Ishikawa (cell line): Measurements from ENCODE around the gene CYP2W1.

Experiments used
- CEBPB ChIP-seq: IDR thresholded peaks from 2 replicates; pipeline ENCODE4 v1.6.1; 2012
- CREB1 ChIP-seq: IDR thresholded peaks from 2 replicates; pipeline ENCODE4 v1.6.1; 2012; ENCODE audit warnings: low read depth
- EGR1 ChIP-seq: IDR thresholded peaks from 2 replicates; pipeline ENCODE4 v1.6.1; 2012
- EP300 ChIP-seq: IDR thresholded peaks from 2 replicates; pipeline ENCODE4 v1.6.1; 2012; ENCODE audit warnings: borderline replicate concordance
- FOXM1 ChIP-seq: IDR thresholded peaks from 2 replicates; pipeline ENCODE4 v1.6.1; 2012; ENCODE audit warnings: low read depth, borderline replicate concordance
- MAX ChIP-seq: IDR thresholded peaks from 2 replicates; pipeline ENCODE4 v1.6.1; 2012
- NFIC ChIP-seq: IDR thresholded peaks from 2 replicates; pipeline ENCODE4 v1.6.1; 2012
- RAD21 ChIP-seq: IDR thresholded peaks from 2 replicates; pipeline ENCODE4 v1.6.1; 2012; ENCODE audit warnings: low read depth
- REST ChIP-seq: IDR thresholded peaks from 2 replicates; pipeline ENCODE4 v1.6.1; 2012; ENCODE audit warnings: low read depth, mild to moderate bottlenecking
- TAF1 ChIP-seq: IDR thresholded peaks from 2 replicates; pipeline ENCODE4 v1.6.1; 2012; ENCODE audit warnings: low read depth, mild to moderate bottlenecking
- TCF12 ChIP-seq: IDR thresholded peaks from 2 replicates; pipeline ENCODE4 v1.6.1; 2012; ENCODE audit warnings: low read depth
- TEAD4 ChIP-seq: IDR thresholded peaks from 2 replicates; pipeline ENCODE4 v1.6.1; 2012
- USF1 ChIP-seq: IDR thresholded peaks from 2 replicates; pipeline ENCODE4 v1.6.1; 2012
- YY1 ChIP-seq: IDR thresholded peaks from 2 replicates; pipeline ENCODE4 v1.6.1; 2012; ENCODE audit warnings: low read depth
- ZBTB7A ChIP-seq: IDR thresholded peaks from 2 replicates; pipeline ENCODE4 v1.6.1; 2012; ENCODE audit warnings: low read depth

Gene CYP2W1

GRCh38 chr7:961546-962400 is 21.2 kb upstream of the CYP2W1 start:
- no peak for TF ChIP-seq YY1
- TF ChIP-seq TCF12, result no peak
- no peak for TF ChIP-seq RAD21
- TF ChIP-seq CEBPB, result no peak
- no peak for TF ChIP-seq MAX
- no peak for TF ChIP-seq TAF1
- no peak for TF ChIP-seq CREB1
- no peak for TF ChIP-seq REST
- TF ChIP-seq NFIC, result no peak
- TF ChIP-seq EGR1, result no peak
- no peak for TF ChIP-seq ZBTB7A
- TF ChIP-seq FOXM1, result no peak
- TF ChIP-seq TEAD4, result no peak
- no peak for TF ChIP-seq USF1
- TF ChIP-seq EP300, result no peak

- TF ChIP-seq FOXM1, result no peak
- TF ChIP-seq EP300, result no peak
- TF ChIP-seq EGR1, result no peak
- no peak for TF ChIP-seq ZBTB7A
- no peak for TF ChIP-seq YY1
- TF ChIP-seq MAX, result no peak
- no peak for TF ChIP-seq USF1
- TF ChIP-seq TAF1, result no peak
- no peak for TF ChIP-seq TCF12
- no peak for TF ChIP-seq NFIC
- no peak for TF ChIP-seq REST
- no peak for TF ChIP-seq CREB1
- no peak for TF ChIP-seq RAD21
- no peak for TF ChIP-seq CEBPB
- no peak for TF ChIP-seq TEAD4
Measured at GRCh38 chr7:962401-963081, 20.4 kb upstream of the CYP2W1 start.

- no peak for TF ChIP-seq TCF12
- TF ChIP-seq RAD21, result no peak
- TF ChIP-seq EGR1, result no peak
- TF ChIP-seq ZBTB7A, result 0 out of 2 replicates have a peak, but pooled peaks have one; percentile 38
Measured at GRCh38 chr7:963236-964078, 19.5 kb upstream of the CYP2W1 start.

- TF ChIP-seq CREB1, result no peak
- peak; percentile 30 for TF ChIP-seq RAD21
Measured at GRCh38 chr7:964401-965231, 18.4 kb upstream of the CYP2W1 start.
